Smooth muscle cell (in vitro differentiated cells): Measurements from ENCODE around the gene SLC35G4. TPM values are rescaled to one million over a fixed set of nuclear protein-coding genes. Genes with fewer than 3 reads are reported as not detected.
"Not testable (repeated sequence)": the region's sequence is repeated elsewhere in the genome, so short reads cannot be mapped to it uniquely, and the experiment has no call there.

Experiments
- DNase-seq: peaks from one replicate; lab custom pipeline; 2025; ENCODE audit not compliant: unreplicated experiment; lab: John Stamatoyannopoulos, UW
- H2AFZ ChIP-seq: fragments of 200-600 bp; sonication (generic); 2 replicates; pipeline ENCODE4 v1.6.0; 2016; ENCODE audit warnings: antibody characterized with exemption, low read depth, mild to moderate bottlenecking
- H3F3A ChIP-seq: fragments of 200-600 bp; sonication (generic); 2 replicates; pipeline ENCODE4 v1.6.0; 2017; ENCODE audit warnings: antibody characterized with exemption, low read depth
- H3K27ac ChIP-seq: fragments of 200-600 bp; sonication (generic); 2 replicates; pipeline ENCODE4 v1.5.1; 2016; ENCODE audit warnings: low read depth, mild to moderate bottlenecking
- H3K27me3 ChIP-seq: fragments of 200-600 bp; sonication (generic); 2 replicates; pipeline ENCODE4 v1.6.1; 2016; ENCODE audit warnings: low read depth, mild to moderate bottlenecking
- H3K36me3 ChIP-seq: fragments of 200-600 bp; sonication (generic); 2 replicates; pipeline ENCODE4 v1.5.1; 2016; ENCODE audit warnings: low read depth
- H3K4me1 ChIP-seq: fragments of 200-600 bp; sonication (generic); 2 replicates; pipeline ENCODE4 v1.5.1; 2016; ENCODE audit warnings: low read depth
- H3K4me2 ChIP-seq: fragments of 200-600 bp; sonication (generic); 2 replicates; pipeline ENCODE4 v1.6.0; 2016; ENCODE audit warnings: mild to moderate bottlenecking
- H3K4me3 ChIP-seq: fragments of 200-600 bp; sonication (generic); 2 replicates; pipeline ENCODE4 v1.5.1; 2016; ENCODE audit warnings: mild to moderate bottlenecking
- H3K79me2 ChIP-seq: fragments of 200-600 bp; sonication (generic); 2 replicates; pipeline ENCODE4 v1.6.0; 2016; ENCODE audit warnings: low read depth, mild to moderate bottlenecking
- H3K9ac ChIP-seq: fragments of 200-600 bp; sonication (generic); 2 replicates; pipeline ENCODE4 v1.6.0; 2016; ENCODE audit warnings: low read depth
- H3K9me3 ChIP-seq: fragments of 200-600 bp; sonication (generic); replicated peaks from 2 replicates; pipeline ENCODE4 v1.5.1; 2016; ENCODE audit warnings: low read depth
- H4K20me1 ChIP-seq: fragments of 200-600 bp; sonication (generic); 2 replicates; pipeline ENCODE4 v1.6.0; 2016; ENCODE audit warnings: low read depth
- WGBS: methylation state at CpG from one replicate; pipeline ENCODE4 v1.1.7; 2016; ENCODE audit warnings: low lambda C conversion rate; 5-methylcytosine and 5-hydroxymethylcytosine counted together
- polyA plus RNA-seq: library from polyadenylated mRNA; unstranded; fragments of >200 nt; fragmentation: Nextera tagmentation; extraction: Ambion mirVana; gene quantifications from 2 replicates; pipeline ENCODE4 v1.2.1, GENCODE V29; 2016
- total RNA-seq: library from RNA; depleted of rRNA; stranded (reverse); fragments of >200 nt; gene quantifications from 2 replicates; pipeline ENCODE4 v1.2.3, GENCODE V29; 2014
- TF ChIP-seq, protein P1 (sequence below): fragments of 200-600 bp; sonication (generic); IDR thresholded peaks from 2 replicates; pipeline ENCODE4 v1.5.1; 2017; ENCODE audit warnings: borderline replicate concordance, mild to moderate bottlenecking, antibody characterized with exemption; ENCODE audit not compliant: insufficient read depth, poor library complexity, severe bottlenecking

Gene SLC35G4
- total and polyA plus RNA-seq, 2 experiments from 2014 or later = not detected

DNA sequence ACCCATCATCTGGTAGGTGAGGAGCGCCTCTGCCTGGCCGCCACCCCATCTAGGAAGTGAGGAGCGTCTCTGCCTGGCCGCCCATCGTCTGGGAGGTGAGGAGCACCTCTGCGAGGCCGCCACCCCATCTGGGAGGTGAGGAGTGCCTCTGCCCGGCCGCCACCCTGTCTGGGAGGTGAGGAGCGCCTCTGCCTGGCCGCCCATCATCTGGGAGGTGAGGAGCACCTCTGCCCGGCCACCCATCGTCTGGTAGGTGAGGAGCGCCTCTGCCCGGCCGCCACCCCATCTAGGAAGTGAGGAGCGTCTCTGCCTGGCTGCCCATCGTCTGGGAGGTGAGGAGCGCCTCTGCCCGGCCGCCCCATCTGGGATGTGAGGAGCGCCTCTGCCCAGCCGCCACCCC, 4.2 kb downstream of the SLC35G4 start:
- DNase-seq, H3K36me3 ChIP-seq, H2AFZ ChIP-seq, H4K20me1 ChIP-seq, H3K4me2 ChIP-seq, H3F3A ChIP-seq, H3K9ac ChIP-seq, H3K4me1 ChIP-seq, H3K9me3 ChIP-seq, H3K27me3 ChIP-seq, H3K27ac ChIP-seq, H3K79me2 ChIP-seq, H3K4me3 ChIP-seq: not testable (repeated sequence)
- WGBS = 96% methylated on average over 23 of the region's 23 CpGs

DNA sequence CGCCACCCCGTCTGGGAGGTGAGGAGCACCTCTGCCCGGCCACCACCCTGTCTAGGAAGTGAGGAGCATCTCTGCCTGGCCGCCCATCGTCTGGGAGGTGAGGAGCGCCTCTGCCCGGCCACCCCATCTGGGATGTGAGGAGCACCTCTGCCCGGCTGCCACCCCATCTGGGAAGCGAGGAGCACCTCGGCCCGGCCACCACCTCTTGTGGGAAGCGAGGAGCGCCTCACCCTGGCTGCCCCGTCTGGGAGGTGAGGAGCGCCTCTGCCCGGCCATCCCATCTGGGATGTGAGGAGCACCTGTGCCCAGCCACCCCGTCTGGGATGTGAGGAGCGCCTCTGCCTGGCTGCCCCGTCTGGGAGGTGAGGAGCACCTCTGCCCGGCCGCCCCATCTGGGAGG, 4.6 kb downstream of the SLC35G4 start:
- not testable (repeated sequence) for H4K20me1 ChIP-seq, H3K4me1 ChIP-seq, H3K4me2 ChIP-seq, H3K27me3 ChIP-seq, H3K36me3 ChIP-seq, H2AFZ ChIP-seq, H3K9ac ChIP-seq, H3K27ac ChIP-seq, H3F3A ChIP-seq, DNase-seq, H3K9me3 ChIP-seq, H3K4me3 ChIP-seq, H3K79me2 ChIP-seq
- WGBS = 90% methylated on average over 20 of the region's 21 CpGs

DNA sequence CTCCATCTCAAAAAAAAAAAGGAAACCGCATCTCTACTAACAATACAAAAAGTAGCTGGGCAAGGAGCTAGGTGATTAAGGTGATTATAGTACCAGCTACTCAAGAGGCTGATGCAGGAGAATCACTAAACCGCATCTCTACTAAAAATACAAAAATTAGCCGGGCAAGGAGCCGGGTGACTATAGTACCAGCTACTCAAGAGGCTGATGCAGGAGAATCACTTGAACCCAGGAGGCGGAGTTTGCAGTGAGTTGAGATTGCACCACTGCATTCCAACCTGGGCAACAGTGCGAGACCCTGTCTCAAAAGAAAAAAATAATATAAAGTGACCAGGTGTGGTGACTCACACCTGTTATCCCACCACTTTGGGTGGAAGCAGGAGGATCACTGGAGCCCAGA, 5.6 kb downstream of the SLC35G4 start:
- WGBS = 99% methylated on average over 6 of the region's 6 CpGs

DNA sequence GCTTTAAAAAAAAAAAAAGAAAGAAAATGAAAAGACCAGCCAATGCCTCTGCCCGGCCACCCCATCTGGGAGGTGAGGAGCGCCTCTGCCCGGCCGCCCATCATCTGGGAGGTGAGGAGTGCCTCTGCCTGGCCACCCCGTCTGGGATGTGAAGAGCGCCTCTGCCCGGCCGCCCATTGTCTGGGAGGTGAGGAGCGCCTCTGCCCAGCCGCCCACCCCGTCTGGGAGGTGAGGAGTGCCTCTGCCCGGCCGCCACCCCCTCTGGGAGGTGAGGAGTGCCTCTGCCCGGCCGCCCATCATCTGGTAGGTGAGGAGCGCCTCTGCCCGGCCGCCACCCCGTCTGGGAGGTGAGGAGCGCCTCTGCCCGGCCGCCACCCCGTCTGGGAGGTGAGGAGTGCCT, 37.9 kb downstream of the SLC35G4 start:
- H3F3A ChIP-seq, H3K36me3 ChIP-seq, H3K4me2 ChIP-seq, H3K27me3 ChIP-seq, H3K27ac ChIP-seq, H2AFZ ChIP-seq, H3K4me1 ChIP-seq, H3K9ac ChIP-seq, H4K20me1 ChIP-seq, H3K79me2 ChIP-seq, DNase-seq, H3K9me3 ChIP-seq, H3K4me3 ChIP-seq: not testable (repeated sequence)
- WGBS = 93% methylated on average over 11 of the region's 23 CpGs

More for the DNA sequence above, 5.6 kb downstream of the SLC35G4 start:
- not testable (repeated sequence) for H2AFZ ChIP-seq, H3K4me1 ChIP-seq, H3K79me2 ChIP-seq, H3K4me2 ChIP-seq, H3K27ac ChIP-seq, H3K27me3 ChIP-seq, H3K4me3 ChIP-seq, H3K9me3 ChIP-seq, H4K20me1 ChIP-seq, H3K9ac ChIP-seq, H3F3A ChIP-seq, H3K36me3 ChIP-seq, DNase-seq

DNA sequence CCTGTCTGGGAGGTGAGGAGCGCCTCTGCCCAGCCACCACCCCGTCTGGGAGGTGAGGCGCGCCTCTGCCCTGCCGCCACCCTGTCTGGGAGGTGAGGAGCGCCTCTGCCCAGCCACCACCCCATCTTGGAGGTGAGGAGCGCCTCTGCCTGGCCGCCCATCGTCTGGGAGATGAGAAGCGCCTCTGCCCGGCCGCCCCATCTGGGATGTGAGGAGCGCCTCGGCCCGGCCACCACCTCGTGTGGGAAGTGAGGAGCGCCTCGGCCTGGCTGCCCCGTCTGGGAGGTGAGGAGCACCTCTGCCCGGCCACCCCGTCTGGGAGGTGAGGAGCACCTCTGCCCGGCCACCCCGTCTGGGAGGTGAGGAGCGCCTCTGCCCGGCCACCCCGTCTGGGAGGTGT, 38.4 kb downstream of the SLC35G4 start:
- H3K4me2 ChIP-seq, H3K9ac ChIP-seq, H3F3A ChIP-seq, H3K4me1 ChIP-seq, H2AFZ ChIP-seq, H3K79me2 ChIP-seq, H3K27ac ChIP-seq, H3K9me3 ChIP-seq, H3K4me3 ChIP-seq, H4K20me1 ChIP-seq, H3K27me3 ChIP-seq, H3K36me3 ChIP-seq, DNase-seq: not testable (repeated sequence)
- WGBS = 98% methylated on average over 22 of the region's 26 CpGs

DNA sequence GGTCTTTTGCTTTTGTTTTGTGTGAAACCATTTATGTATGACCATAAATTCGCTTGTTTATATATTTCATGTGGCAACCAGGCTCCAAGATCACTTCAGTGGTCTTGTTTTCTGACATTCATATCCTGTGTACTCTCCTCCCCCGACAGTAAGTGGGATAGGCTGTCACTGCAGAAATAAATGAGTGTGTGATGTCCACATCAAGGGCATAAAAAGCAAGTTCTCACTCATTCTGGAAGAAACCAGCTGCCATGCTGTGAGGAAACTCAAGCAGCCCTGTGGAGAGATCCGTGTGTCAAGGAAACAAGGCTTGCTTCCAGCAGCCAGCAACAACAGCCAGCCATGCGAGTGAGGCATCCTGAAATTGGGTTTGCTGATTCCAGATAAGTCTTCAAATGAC, 40.4 kb downstream of the SLC35G4 start:
- Histone ChIP-seq H3K79me2 (no peaks in the 10 kb centered on the region), H3K9me3 (no peaks in the 10 kb centered on the region), H2AFZ (no peak overlapping the region), H3K4me2 (no peak overlapping the region), H3K4me3 (no peak overlapping the region), H3K27ac (no peak overlapping the region), H4K20me1 (no peaks in the 10 kb centered on the region), H3K4me1 (no peaks in the 10 kb centered on the region), H3F3A (no peaks in the 10 kb centered on the region), H3K9ac (no peak overlapping the region), H3K27me3 (peaks cover 4% of the 10 kb centered on the region), H3K36me3 (no peaks in the 10 kb centered on the region)
- no peak for DNase-seq
- TF ChIP-seq, protein P1, sequence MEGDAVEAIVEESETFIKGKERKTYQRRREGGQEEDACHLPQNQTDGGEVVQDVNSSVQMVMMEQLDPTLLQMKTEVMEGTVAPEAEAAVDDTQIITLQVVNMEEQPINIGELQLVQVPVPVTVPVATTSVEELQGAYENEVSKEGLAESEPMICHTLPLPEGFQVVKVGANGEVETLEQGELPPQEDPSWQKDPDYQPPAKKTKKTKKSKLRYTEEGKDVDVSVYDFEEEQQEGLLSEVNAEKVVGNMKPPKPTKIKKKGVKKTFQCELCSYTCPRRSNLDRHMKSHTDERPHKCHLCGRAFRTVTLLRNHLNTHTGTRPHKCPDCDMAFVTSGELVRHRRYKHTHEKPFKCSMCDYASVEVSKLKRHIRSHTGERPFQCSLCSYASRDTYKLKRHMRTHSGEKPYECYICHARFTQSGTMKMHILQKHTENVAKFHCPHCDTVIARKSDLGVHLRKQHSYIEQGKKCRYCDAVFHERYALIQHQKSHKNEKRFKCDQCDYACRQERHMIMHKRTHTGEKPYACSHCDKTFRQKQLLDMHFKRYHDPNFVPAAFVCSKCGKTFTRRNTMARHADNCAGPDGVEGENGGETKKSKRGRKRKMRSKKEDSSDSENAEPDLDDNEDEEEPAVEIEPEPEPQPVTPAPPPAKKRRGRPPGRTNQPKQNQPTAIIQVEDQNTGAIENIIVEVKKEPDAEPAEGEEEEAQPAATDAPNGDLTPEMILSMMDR = no peak
- WGBS = 81% methylated on average over 4 of the region's 4 CpGs
